ENCODE measurements around the gene RGS17. TPM values are rescaled to one million over a fixed set of nuclear protein-coding genes. Genes with fewer than 3 reads are reported as not detected.
A peak's percentile ranks its signal among the peaks of the same experiment; 100 is the strongest.

Gene RGS17
- total and polyA plus RNA-seq, 12 donors, result 0.04 to 0.41 (median 0.17) TPM; not detected in 1

GRCh38 chr6:153146413-153146812 is 15.3 kb upstream of the RGS17 start:
- Histone ChIP-seq H3K36me3 (no peaks in the 10 kb centered on the region), H3K27ac (no peak overlapping the region), H3K9me3 (no peaks in the 10 kb centered on the region), H3K27me3 (peaks cover 0 to 10% (median 0%) of the 10 kb centered on the region in 7 donors), H3K4me3 (no peak overlapping the region), H3K4me1 (no peaks in the 10 kb centered on the region)
- DNase-seq, result no peak
- TF ChIP-seq CTCF (IDR thresholded peaks at IDR 0.05), result no peak
- intact Hi-C loops (cut with DNase I), result no loop called here
- ATAC-seq, result no peak

GRCh38 chr6:153145591-153145990 is 14.5 kb upstream of the RGS17 start:
- no peak for TF ChIP-seq CTCF (IDR thresholded peaks at IDR 0.05)
- ATAC-seq (no peak), DNase-seq (no peak)
- Histone ChIP-seq H3K27ac (no peak overlapping the region), H3K36me3 (no peaks in the 10 kb centered on the region), H3K9me3 (no peaks in the 10 kb centered on the region), H3K27me3 (peaks cover 0 to 10% (median 0%) of the 10 kb centered on the region in 7 donors), H3K4me1 (no peaks in the 10 kb centered on the region), H3K4me3 (no peak overlapping the region)
- WGBS, 2 donors, result 59 to 71% methylated on average over 4 of the region's 4 CpGs
- intact Hi-C loops (cut with DNase I), result no loop called here

DNA sequence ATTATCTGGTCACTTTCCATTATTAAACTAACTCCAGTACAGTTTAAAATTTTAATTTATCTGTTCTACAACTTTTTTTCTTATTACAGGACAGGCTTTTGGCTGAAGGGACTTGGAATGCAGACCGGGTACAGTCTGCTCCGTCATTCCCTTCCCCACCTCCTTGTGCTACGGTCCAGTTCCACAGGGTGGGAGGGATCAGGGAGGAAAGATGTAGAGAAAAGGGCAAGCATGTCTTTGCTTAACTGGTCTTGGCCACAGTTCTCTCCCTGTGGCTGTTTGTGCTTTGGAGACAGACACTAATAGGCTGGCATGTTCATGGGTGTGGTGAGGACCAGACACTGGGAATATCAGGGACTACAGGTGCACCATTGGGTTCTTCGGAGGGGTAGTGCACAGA is 12.1 kb upstream of the RGS17 start:
- DNase-seq, result no peak
- intact Hi-C loops (cut with DNase I), result no loop called here
- Histone ChIP-seq H3K27me3 (peaks cover 0 to 10% (median 0%) of the 10 kb centered on the region in 7 donors), H3K9me3 (no peaks in the 10 kb centered on the region), H3K4me3 (no peak overlapping the region), H3K27ac (no peak overlapping the region), H3K36me3 (no peaks in the 10 kb centered on the region), H3K4me1 (no peaks in the 10 kb centered on the region)
- peak in 1 of 8 donors; percentile 27 for ATAC-seq
- 56 to 76% methylated on average over 4 of the region's 4 CpGs for WGBS, 2 donors
- no peak for TF ChIP-seq CTCF (IDR thresholded peaks at IDR 0.05)

GRCh38 chr6:153140299-153140698 is 9.2 kb upstream of the RGS17 start:
- intact Hi-C loops (cut with DNase I), result no loop called here
- ATAC-seq (no peak), DNase-seq (no peak)
- 40 to 44% methylated on average over 2 of the region's 2 CpGs for WGBS, 2 donors
- Histone ChIP-seq H3K36me3 (no peaks in the 10 kb centered on the region), H3K27ac (no peak overlapping the region), H3K4me1 (no peaks in the 10 kb centered on the region), H3K4me3 (no peak overlapping the region), H3K27me3 (no peaks in the 10 kb centered on the region), H3K9me3 (no peaks in the 10 kb centered on the region)
- no peak for TF ChIP-seq CTCF (IDR thresholded peaks at IDR 0.05)

DNA sequence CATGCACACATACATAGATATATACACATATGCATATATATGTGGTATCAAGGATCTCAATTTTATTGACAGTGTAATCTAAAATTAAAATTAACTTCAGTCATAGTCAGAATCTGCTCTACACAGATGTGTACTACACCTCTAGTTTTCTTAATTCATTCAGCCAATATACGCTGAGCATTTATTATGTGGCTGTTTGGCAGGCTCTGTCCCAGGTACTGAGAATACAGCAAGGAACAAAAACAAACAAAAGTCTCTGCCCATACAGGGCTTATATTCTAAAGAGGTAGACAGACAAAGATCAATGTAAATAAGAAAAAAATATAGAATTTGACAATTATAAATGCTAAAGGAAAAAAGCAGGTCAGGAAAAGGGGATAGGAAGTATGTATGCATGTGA is 7.8 kb upstream of the RGS17 start:
- H3K27me3 ChIP-seq, result no peaks in the 10 kb centered on the region
- no peak overlapping the region for H3K4me3 ChIP-seq
- intact Hi-C loops (cut with DNase I), result no loop called here
- no peak overlapping the region for H3K27ac ChIP-seq
- no peaks in the 10 kb centered on the region for H3K4me1 ChIP-seq
- no peaks in the 10 kb centered on the region for H3K36me3 ChIP-seq
- 85 to 92% methylated on average over 1 of the region's 1 CpG for WGBS, 2 donors
- no peak for ATAC-seq
- TF ChIP-seq CTCF (IDR thresholded peaks at IDR 0.05), result no peak
- no peak for DNase-seq
- no peaks in the 10 kb centered on the region for H3K9me3 ChIP-seq
